ENCODE data around the gene PRKG1. TPM values are rescaled to one million over a fixed set of nuclear protein-coding genes. Genes with fewer than 3 reads are reported as not detected.
A peak's percentile ranks its signal among the peaks of the same experiment; 100 is the strongest.

Gene PRKG1
- total RNA-seq, 1 experiment from 2014 or later, result 136 TPM

GRCh38 chr10:52276163-52276562, 1201.9 kb downstream of the PRKG1 start:
- in situ Hi-C loops (cut with HindIII; ENCODE audit: low sequenced_read_pairs), result no loop called here
- DNase-seq (ENCODE audit: low spot score), result no peak

- no peak for DNase-seq (ENCODE audit: low spot score)
- in situ Hi-C loops (cut with HindIII; ENCODE audit: low sequenced_read_pairs), result no loop called here
These were observed 1202.7 kb downstream of the PRKG1 start for GRCh38 chr10:52276986-52277385.

GRCh38 chr10:52279546-52279945, 1205.3 kb downstream of the PRKG1 start:
- in situ Hi-C loops (cut with HindIII; ENCODE audit: low sequenced_read_pairs), result no loop called here
- DNase-seq (ENCODE audit: low spot score), result no peak

- in situ Hi-C loops (cut with HindIII; ENCODE audit: low sequenced_read_pairs), result no loop called here
- DNase-seq (ENCODE audit: low spot score), result no peak
These were observed 1205.8 kb downstream of the PRKG1 start for GRCh38 chr10:52280051-52280450.

GRCh38 chr10:52283174-52283573, 1208.9 kb downstream of the PRKG1 start:
- in situ Hi-C loops (cut with HindIII; ENCODE audit: low sequenced_read_pairs), result no loop called here
- no peak for DNase-seq (ENCODE audit: low spot score)

- DNase-seq (ENCODE audit: low spot score), result no peak
- in situ Hi-C loops (cut with HindIII; ENCODE audit: low sequenced_read_pairs), result no loop called here
These were observed 1210.2 kb downstream of the PRKG1 start for GRCh38 chr10:52284416-52285013.

GRCh38 chr10:52287866-52288265, 1213.6 kb downstream of the PRKG1 start:
- DNase-seq (ENCODE audit: low spot score), result no peak
- in situ Hi-C loops (cut with HindIII; ENCODE audit: low sequenced_read_pairs), result no loop called here

GRCh38 chr10:52297747-52298146, 1223.5 kb downstream of the PRKG1 start:
- DNase-seq (ENCODE audit: low spot score), result no peak
- in situ Hi-C loops (cut with HindIII; ENCODE audit: low sequenced_read_pairs), result no loop called here

GRCh38 chr10:52300599-52301277, 1226.5 kb downstream of the PRKG1 start:
- DNase-seq (ENCODE audit: low spot score), result no peak
- in situ Hi-C loops (cut with HindIII; ENCODE audit: low sequenced_read_pairs), result no loop called here

- peak; percentile 70 for DNase-seq (ENCODE audit: low spot score)
- in situ Hi-C loops (cut with HindIII; ENCODE audit: low sequenced_read_pairs), result no loop called here
These were observed 1234.2 kb downstream of the PRKG1 start for GRCh38 chr10:52308251-52309031.

- in situ Hi-C loops (cut with HindIII; ENCODE audit: low sequenced_read_pairs), result no loop called here
These were observed 1238.6 kb downstream of the PRKG1 start for GRCh38 chr10:52312942-52313255.

GRCh38 chr10:52313256-52313932, 1239.1 kb downstream of the PRKG1 start:
- in situ Hi-C loops (cut with HindIII; ENCODE audit: low sequenced_read_pairs), result no loop called here
- no peak for DNase-seq (ENCODE audit: low spot score)

More at GRCh38 chr10:52312942-52313255, 1238.6 kb downstream of the PRKG1 start:
- no peak for DNase-seq (ENCODE audit: low spot score)

- in situ Hi-C loops (cut with HindIII; ENCODE audit: low sequenced_read_pairs), result no loop called here
- peak; percentile 67 for DNase-seq (ENCODE audit: low spot score)
These were observed 1239.9 kb downstream of the PRKG1 start, which contains the start of gene DKK1 for GRCh38 chr10:52313933-52314821. TSS of gene DKK1 (plus strand) at chr10:52314281. CDS start at chr10:52314435, 154 bp downstream.

- DNase-seq (ENCODE audit: low spot score), result no peak
- in situ Hi-C loops (cut with HindIII; ENCODE audit: low sequenced_read_pairs), result no loop called here
These were observed 1240.7 kb downstream of the PRKG1 start for GRCh38 chr10:52314822-52315552.

- DNase-seq (ENCODE audit: low spot score), result no peak
These were observed 1241.7 kb downstream of the PRKG1 start for GRCh38 chr10:52316001-52316400.

GRCh38 chr10:52316500-52316899, 1242.2 kb downstream of the PRKG1 start:
- in situ Hi-C loops (cut with HindIII; ENCODE audit: low sequenced_read_pairs), result no loop called here
- no peak for DNase-seq (ENCODE audit: low spot score)

More at GRCh38 chr10:52316001-52316400, 1241.7 kb downstream of the PRKG1 start:
- in situ Hi-C loops (cut with HindIII; ENCODE audit: low sequenced_read_pairs), result no loop called here

- in situ Hi-C loops (cut with HindIII; ENCODE audit: low sequenced_read_pairs), result no loop called here
- DNase-seq (ENCODE audit: low spot score), result peak; percentile 50
These were observed 1243.9 kb downstream of the PRKG1 start for GRCh38 chr10:52318136-52318701.

All from G401 (cell line).